GM12801 (cell line): ENCODE results near the gene CADM2.

ENCODE experiments used
- TF ChIP-seq, protein P1 (sequence below): IDR thresholded peaks from one replicate; pipeline ENCODE4 v1.5.1; 2011; ENCODE audit warnings: control low read depth; ENCODE audit not compliant: insufficient read length; ENCODE audit errors: extremely low read depth

CADM2 gene

DNA sequence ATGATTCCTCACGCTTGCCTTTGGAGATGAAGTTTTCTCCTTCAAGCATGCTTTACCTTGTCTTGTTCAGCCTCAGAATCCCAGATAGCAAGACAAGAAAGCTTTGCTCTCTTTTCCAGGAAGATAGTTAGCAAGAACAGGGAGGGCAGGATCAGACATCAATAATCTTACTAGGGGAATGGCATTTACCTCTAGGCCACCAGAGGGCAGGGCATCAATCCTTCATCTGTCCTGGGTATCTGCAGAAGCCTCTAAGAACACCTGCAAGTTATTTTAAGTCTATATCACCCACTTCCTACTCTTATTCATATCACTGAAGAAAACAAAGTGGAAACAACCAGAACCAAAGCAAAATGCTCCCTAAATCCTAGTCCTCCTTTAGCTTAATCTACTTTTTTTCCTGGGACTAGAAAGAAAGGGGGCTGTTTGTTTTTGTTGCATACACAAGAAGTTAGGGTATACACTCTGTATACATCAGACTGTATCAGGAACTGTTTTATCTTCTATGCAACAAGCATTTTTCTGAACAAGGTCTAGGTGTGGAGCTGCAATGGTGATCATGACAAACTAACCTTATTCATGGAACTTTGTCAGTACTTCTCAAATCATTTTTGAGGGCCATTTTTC, 862.5 kb downstream of the CADM2 start:
- TF ChIP-seq, protein P1, sequence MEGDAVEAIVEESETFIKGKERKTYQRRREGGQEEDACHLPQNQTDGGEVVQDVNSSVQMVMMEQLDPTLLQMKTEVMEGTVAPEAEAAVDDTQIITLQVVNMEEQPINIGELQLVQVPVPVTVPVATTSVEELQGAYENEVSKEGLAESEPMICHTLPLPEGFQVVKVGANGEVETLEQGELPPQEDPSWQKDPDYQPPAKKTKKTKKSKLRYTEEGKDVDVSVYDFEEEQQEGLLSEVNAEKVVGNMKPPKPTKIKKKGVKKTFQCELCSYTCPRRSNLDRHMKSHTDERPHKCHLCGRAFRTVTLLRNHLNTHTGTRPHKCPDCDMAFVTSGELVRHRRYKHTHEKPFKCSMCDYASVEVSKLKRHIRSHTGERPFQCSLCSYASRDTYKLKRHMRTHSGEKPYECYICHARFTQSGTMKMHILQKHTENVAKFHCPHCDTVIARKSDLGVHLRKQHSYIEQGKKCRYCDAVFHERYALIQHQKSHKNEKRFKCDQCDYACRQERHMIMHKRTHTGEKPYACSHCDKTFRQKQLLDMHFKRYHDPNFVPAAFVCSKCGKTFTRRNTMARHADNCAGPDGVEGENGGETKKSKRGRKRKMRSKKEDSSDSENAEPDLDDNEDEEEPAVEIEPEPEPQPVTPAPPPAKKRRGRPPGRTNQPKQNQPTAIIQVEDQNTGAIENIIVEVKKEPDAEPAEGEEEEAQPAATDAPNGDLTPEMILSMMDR, result no peak

DNA sequence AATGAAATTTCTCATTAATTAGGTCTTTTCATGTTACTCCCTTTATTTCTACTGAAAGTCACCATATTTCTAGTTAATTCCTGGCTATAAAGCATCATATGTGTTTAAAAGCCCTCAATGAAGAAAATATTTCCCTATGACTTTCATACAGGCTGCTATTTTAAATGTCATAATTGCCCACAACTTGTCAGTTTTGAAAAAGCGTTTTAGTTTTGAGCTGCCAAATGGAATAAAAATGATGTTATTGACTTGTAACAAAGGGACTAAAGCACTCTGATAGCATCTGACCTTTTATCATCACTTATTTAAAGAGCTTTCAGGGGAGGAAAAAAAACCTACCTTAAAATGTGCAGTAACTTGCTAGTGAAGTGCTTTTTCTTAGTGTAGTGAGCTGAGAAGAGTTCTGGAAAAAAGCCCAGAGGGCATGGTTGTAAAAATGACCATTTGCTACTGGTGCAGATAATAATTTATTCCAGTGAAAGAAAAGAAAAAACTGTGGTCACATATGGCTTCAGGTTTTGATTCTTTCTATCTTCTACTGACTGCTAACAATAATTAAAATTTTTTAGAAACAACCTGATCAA, 877.2 kb downstream of the CADM2 start:
- TF ChIP-seq, protein P1, result no peak

DNA sequence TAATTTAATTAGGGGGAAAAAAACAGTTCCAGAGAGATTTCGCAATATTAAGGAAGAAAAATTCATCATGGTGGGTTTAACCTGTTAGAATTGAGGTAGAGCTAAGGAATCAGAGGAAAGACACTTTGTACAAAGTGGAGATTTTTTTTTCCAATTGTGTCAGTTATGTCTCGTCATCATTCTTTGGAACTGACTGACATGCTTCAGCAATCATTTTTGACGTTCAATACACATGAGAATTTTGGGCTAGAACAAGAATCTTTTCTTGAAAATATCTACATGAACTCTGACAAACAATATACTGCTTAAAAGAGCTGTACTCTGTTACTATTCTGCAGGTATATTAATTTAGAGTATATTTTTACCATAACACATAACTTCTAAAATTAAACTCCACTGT, 878.6 kb downstream of the CADM2 start:
- TF ChIP-seq, protein P1, result no peak

DNA sequence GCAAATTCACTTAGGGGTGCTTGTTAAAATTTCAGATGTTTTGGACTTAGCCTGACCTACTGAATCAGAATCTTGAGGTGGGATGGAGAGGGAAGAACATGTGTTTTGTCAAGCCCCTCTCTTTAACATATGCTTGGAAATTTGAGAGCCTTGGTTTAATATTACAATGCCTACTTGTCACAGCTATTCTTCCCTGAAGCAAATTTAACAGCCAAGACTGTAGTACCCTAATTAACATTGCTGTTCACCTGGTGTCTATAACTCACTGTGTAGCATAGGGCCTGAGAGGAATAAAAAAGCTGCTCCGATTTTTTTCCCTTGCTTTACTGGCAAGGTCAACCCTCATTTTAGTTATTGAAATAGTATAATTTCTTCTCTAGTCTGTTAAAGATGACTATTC, 880.1 kb downstream of the CADM2 start:
- TF ChIP-seq, protein P1, result no peak

DNA sequence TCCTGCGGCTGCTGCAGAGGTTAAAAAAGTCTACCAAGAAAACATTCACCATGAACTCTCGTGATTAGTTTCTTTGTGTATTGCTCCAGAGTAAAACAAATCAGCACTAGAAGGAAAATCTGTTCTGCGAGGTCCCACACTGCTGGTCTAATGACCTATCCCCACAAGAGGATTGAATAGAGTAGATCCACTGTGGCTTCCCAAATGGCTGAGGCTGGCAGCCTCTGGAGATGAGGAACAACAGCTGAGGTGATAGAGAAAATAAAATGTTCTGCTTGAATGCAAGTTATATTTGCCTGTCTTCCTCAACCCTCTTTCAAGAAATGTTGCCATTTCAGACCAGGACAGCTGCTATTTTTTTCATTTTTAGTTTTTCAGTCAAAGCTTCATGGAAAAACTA, 883.3 kb downstream of the CADM2 start:
- TF ChIP-seq, protein P1, result no peak

DNA sequence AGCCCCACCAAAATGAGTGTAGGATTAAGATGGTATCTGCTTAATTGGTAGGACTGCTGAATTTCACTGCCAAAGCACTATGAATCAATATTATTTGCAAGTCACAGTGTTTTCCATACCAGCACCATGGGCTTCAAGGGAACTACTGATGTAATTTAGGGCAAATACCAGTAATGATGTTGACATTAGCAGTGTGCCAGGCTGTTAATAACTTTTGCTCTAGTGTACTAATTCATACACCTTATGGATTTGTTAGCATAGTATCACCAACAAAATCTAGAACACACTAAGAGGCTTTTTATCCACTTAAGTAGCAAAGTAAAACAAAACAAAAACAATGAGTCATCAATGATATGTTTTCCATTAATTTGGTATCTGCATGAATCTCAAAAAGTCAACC, 888.2 kb downstream of the CADM2 start:
- TF ChIP-seq, protein P1, result no peak

DNA sequence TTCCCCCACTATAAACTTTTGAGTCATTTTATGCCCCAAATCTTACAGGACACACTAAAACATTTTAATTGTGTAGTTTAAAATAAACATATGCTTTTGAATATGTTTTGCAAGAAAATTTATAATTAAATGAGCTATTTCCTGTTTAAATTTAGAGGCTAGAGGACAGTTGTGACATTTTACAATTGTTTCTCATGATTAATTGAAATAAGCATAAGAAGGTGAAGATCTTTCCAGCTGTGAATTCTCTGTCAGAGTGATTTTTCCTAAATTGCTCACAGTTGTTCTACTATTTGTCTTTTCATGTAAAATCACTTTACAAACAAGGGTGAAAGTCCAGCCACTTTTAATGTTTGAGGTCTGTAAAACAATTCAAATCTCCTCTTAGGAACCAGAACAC, 892.3 kb downstream of the CADM2 start:
- TF ChIP-seq, protein P1, result no peak
